LNCaP clone FGC (cell line): ENCODE results near the gene C22orf31.

Source experiments
- DNase-seq: peaks from one replicate; pipeline ENCODE4 v3.0.0-alpha.2; 2011; ENCODE audit warnings: low read depth
- H3K4me3 ChIP-seq: 2 replicates; pipeline ENCODE4 v1.5.1; 2011; ENCODE audit warnings: mild to moderate bottlenecking, low read depth, low read length, control low read depth
- CTCF ChIP-seq: IDR thresholded peaks from 2 replicates; pipeline ENCODE4 v1.5.1; 2012; ENCODE audit warnings: mild to moderate bottlenecking; ENCODE audit not compliant: control insufficient read depth, insufficient read depth; ENCODE audit errors: extremely low read depth

The C22orf31 gene

GRCh38 chr22:29014773-29015172, 46.9 kb downstream of the C22orf31 start:
- DNase-seq, result no peak
- no peak for TF ChIP-seq CTCF
- no peak overlapping the region for H3K4me3 ChIP-seq

- no peak for TF ChIP-seq CTCF
- no peak overlapping the region for H3K4me3 ChIP-seq
- DNase-seq, result no peak
Measured at GRCh38 chr22:29014293-29014692, 47.3 kb downstream of the C22orf31 start.

- no peak overlapping the region for H3K4me3 ChIP-seq
- DNase-seq, result no peak
- TF ChIP-seq CTCF, result no peak
Measured at GRCh38 chr22:29012952-29013351, 48.7 kb downstream of the C22orf31 start.

GRCh38 chr22:29012101-29012433, 49.6 kb downstream of the C22orf31 start:
- DNase-seq, result no peak
- no peak for TF ChIP-seq CTCF
- no peak overlapping the region for H3K4me3 ChIP-seq

- no peak for TF ChIP-seq CTCF
- no peak overlapping the region for H3K4me3 ChIP-seq
- DNase-seq, result no peak
Measured at GRCh38 chr22:29011240-29012100, 50.2 kb downstream of the C22orf31 start.

- no peak for TF ChIP-seq CTCF
- no peak for DNase-seq
- H3K4me3 ChIP-seq, result no peak overlapping the region
Measured at GRCh38 chr22:29009148-29009547, 52.5 kb downstream of the C22orf31 start.
